GM20431 (cell line): ENCODE measurements around the gene SYT14.
"Not testable (repeated sequence)": the region's sequence is repeated elsewhere in the genome, so short reads cannot be mapped to it uniquely, and the experiment has no call there.

Source experiments
- in situ Hi-C: fragments of 300-500 bp; cut with MseI, MboI; formaldehyde crosslinking; loops from one replicate; pipeline ENCODE4 v1.15.0; 2020; ENCODE audit warnings: low sequenced_read_pairs; ENCODE audit not compliant: unreplicated experiment

SYT14 gene

DNA sequence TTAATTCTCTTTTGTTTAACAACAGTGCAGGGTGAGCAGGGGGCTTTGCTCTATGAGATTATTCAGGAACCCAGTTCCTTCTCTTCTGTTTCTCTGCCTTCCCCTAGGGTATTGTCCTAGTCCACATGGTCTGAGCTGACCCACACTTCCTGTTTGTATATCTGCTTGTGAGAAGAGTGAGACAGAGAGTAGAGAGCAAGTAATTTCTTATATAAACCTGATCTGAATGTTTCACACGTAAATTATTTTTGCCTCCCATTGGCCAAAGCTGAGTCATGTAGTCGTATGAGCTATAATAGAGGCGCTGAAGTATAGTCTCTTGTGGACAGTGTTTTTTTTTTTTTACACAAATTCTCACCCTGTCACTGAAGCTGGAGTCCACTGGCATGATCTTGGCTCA, 160.3 kb downstream of the SYT14 start:
- in situ Hi-C loops, result no loop called here

DNA sequence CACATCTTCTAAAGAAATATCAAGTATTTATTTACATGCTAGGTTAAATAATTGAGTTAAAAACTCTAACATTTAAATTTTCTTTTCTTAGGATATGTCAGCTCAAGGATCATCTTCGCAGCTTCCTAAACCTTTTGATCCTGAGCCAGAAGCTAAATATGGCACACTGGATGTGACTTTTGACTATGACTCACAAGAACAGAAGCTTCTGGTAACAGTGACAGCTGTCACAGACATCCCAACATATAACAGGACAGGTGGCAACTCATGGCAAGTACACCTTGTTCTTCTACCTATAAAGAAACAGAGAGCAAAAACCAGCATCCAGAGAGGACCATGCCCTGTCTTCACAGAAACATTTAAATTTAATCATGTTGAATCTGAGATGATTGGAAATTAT, 161.9 kb downstream of the SYT14 start:
- in situ Hi-C loops, result no loop called here

DNA sequence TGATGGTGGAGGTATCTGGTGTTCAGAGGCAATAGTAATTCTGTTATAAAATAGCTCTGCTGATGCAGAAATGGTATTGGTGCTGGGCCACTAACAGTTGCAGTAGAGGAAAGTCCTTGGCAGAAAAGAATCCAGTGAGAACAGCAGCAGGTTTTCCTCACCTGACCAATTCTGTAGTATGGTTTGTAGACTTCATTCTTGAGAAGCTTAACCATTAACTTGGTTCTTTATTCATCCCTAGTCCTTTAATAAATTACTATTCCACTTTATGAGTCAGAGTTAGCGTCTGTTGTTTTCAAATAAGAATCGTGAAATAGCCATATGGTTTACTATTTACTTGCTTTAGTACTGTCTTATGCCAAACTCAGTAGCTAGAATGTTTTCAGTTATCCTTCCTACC, 166.1 kb downstream of the SYT14 start:
- in situ Hi-C loops, result no loop called here

DNA sequence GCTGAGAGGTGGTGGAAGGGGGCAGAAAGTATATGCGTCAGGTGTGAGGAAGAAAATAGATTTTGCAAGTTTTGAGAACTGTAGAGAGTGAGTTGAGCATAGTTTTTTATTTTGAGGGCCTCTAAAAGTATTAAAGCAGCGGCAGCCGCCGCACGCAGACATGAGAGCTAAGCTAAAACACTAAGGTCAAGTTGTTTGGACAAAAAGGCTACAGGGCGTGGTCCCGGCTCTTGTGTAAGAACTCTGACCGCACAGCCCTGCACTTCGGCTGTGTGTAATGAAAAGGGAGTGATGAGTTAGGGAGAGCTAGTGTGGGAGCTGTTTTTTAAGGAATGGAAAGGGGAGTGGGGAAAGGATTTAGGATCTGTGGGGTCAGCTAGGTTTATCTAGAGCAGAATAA, 174.9 kb downstream of the SYT14 start:
- in situ Hi-C loops, result not testable (repeated sequence)

DNA sequence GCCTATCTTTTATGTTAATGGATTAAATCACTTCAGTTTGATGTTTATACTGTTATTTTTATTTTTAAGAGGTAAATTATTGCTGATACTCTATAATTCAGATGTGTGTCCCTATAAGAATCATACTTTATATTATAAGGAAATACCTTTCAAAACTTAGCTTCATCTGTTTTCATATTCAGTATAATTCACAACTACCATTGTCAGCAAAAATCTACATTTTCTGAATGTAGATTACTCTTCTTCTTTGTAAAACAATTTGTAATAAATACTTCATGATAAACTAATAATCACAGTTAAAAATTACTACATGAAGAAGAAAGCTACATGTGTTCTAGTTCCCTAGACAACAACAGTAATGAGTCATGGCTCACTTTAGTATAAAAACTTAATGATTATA, 179.2 kb downstream of the SYT14 start:
- in situ Hi-C loops, result no loop called here

DNA sequence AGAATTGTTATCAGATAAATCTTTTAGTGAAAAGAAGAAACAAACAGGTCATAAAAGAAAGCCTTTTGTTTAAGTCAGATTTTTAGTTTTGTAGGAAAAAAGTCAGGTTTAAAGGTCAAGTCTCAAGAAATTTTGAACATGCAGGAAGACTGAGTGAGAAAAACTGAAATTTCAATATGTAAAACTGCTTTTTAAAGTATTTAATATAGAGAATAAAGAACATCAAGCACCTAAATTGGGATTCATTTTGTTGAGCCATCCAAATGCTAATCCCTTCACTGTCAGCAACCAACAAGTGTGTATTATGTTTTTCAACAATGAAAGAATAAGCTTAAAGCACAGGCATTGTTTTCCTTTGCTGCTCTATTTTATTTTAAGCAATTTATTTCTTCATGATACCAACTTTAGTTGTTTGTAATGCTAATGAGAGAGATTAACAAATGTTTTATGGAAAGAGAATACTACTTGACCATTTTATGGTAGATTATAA, 179.7 kb downstream of the SYT14 start:
- in situ Hi-C loops, result no loop called here

DNA sequence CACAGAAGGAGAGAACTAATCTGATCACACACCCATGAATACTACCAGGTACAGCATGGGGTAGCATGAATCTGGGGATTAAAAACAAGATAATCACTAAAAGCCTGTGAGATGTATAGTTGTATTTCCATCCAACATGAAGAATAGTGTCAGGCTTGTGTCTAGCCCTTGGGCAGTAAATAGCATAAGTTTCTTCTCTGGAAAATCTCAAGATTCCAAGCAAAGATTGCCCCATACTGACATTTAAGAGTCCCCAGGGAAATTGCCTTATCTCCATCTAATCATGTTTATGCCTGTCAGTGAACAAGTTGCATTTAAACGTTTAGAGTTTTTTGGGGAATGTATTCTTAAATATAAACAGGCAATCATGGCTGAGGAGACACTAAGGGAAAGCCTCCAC, 185.4 kb downstream of the SYT14 start:
- in situ Hi-C loops, result no loop called here

DNA sequence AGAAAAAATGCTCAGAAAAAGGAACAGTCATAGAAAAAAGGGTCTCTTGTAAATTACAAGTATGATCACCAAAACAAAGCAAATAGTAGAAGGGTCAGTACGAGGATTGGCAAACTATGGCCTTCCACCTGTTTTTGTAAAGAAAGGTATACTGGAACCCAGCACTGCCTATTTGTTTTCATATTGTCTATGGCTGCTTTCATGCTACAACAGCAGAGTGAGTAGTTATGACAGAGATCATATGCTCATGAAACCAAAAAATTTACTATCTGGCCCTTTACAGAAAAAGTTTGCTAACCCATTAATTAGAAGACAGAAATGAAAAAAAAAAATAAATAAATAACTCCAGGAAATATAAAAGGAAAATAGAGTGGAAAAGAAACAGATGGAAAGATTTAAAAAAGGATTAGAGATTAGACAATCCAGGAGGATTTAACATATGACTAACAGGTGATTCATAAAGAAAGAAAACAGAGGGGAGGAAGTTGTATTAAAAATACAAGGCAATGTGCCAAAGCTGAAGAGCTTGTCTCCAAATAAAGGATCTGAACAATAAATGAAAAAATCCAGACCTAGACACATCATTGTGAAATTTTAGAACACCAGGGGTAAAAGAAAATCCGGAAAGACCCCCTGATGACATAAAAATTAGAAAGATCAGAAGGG, 186.0 kb downstream of the SYT14 start:
- in situ Hi-C loops, result no loop called here

DNA sequence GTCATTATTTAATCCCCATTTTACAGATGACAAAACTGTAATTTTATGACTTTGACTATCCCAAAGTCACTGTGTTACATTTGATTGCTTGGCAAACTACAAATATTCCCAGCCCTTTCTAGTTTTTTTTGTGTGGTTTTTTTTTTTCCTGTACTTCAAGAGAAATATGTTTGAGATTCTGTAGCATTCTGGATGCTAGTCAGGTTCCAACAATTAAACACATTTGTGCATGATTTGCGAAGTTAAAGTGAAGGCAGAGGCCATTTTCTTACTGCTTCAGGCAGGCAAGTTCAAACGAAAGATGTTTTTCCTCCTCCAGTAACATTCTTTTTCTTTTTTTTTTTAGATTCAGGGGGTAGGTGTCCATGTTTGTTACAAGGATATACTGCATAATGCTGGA, 186.7 kb downstream of the SYT14 start:
- in situ Hi-C loops, result no loop called here

DNA sequence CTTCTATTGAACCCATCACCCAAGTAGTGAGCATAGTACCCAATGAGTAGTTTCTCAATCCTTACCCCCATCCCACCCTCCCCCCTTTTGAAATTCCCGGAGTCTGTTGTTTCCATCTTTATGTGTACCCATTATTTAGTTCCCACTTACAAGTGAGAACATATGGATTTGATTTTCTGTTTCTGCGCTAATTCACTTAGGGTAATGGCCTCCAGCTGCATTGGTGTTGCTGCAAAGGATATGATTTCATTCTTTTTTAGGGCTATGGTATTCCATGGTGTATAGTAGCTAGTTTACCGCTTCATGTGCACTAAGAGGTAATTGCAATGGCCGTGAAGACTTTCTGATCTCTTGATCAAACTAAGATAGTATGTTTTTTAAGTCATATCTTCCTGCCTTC, 187.1 kb downstream of the SYT14 start:
- in situ Hi-C loops, result no loop called here

DNA sequence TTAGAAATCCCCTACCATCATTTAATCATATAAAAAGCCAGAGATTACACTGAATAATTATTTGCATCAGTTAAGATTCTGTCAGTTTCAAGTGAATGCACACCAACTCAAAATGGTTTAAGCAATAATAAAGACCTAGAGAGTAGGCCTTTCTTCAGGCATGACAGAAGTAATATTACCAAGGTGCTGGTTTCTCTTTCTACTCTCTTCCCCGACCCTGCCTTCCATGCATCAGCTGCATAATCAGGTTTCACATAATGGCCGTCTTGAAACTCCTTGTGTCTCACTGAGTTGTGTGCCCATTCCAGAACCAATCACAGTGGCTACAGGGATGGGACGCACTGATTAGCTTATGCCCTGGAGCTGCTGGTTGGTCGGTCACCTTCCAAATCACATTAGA, 191.1 kb downstream of the SYT14 start:
- in situ Hi-C loops, result no loop called here

DNA sequence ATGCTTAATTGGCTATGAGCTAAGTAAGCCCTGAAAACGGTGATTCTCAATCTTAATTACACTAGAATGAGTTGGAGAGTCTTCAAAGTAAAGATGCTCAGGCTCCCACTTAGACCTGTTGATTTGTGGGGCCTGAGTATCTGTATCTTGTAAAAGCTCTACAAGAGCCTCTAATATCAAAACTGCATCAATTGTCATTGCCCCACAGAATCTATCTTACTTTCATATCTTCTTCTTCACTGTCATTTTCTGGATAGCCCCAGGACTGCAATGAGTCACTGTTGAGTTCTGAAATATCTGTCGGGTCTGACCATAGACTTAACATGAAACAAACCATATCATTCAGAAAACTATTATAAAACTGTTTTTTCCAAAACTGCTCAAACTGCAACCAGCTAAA, 191.7 kb downstream of the SYT14 start:
- in situ Hi-C loops, result no loop called here

DNA sequence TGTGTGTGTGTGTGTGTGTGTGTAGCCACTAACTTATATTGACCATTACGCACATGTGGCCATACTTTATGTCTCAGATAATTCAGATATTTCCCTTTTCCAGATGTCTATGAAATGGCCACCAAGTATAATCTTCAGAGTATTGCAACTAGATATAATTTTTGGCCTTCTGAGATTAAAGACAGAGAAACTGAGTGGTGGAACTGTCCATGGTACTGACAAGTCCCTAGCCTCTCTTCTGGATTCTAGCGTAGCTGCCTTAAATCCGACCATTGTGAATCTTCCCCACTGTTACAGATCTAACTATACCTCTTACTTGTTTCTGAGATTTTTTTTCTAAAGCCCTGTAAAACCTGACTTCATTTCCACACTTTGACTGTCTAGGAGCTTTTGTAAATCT, 194.6 kb downstream of the SYT14 start:
- in situ Hi-C loops, result no loop called here

DNA sequence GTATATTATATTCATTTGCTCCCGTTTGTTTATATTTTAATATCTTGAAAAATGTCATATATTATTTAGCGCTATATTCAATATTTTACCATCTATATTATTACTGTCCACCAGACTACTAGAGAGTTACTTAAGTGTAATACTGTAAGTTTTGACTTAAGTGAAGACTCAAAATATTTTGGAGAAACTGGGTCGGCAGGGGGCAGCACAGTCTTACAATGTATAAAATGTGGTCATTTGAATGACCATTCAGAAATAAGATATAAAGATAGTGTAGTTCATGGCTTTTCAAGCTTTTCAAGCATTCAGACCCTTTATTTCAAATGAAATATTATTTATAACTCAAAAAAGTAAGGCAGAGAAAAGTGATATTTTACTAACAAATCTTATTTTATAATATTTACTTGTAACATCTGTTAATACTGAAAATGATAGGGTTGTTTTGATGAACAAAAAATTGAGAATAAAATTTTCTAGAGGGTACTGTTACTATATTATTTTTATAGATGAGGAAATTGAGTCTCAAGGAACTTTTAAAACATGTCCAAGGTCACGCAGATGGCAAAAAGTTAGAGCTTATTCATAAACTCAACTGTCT, 205.5 kb downstream of the SYT14 start:
- in situ Hi-C loops, result loop anchor here (10.0 kb wide), 1 partner anchor 171 kb away; no protein-coding TSS in a partner anchor

DNA sequence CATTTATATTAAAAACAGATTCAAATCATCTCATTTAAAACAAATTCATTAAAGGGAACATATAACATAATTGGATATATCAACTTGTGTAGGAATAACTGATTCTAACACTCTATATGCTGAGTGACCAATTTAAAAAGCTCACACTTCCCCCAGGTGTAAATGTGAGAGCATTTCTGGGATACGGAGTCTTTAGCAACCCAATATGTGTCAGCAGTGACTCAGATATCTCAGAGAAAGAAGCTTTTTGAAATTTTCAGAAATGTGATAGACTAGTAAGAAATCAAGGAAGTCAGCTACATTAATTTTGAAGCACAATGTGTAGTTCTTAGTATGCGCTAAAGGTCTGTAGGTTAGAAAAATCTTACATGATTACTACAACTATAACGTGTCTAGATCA, 206.7 kb downstream of the SYT14 start:
- in situ Hi-C loops, result loop anchor here (10.0 kb wide), 1 partner anchor 170 kb away; no protein-coding TSS in a partner anchor

DNA sequence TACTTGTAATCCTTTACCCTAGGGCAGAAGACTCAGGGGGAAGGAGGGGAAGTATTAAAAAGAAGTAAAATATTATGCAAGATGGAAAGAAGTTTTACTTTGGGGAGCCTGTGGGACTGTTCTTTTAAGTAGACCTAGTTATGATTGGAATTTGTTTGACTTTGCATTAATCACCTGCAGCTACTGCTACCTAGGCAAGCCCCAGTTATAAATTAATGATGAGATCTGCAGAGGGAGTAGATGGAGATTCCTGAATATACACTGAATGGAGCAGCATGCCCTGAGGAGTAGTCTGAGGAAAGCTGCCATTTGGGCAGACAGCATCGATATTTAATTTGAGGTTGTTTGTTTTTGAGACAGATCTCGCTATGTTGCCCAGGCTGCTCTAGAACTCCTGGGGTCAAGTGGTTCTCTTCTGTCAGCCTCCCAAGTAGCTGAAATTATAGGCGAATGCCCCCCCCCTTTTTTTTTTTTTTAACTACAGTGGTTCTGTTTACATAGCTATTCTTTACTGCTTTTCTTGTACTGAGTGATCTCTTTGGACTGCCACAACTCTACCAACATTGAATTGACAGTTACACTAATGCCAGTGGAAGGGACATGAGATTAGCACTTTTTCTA, 213.1 kb downstream of the SYT14 start:
- in situ Hi-C loops, result no loop called here

DNA sequence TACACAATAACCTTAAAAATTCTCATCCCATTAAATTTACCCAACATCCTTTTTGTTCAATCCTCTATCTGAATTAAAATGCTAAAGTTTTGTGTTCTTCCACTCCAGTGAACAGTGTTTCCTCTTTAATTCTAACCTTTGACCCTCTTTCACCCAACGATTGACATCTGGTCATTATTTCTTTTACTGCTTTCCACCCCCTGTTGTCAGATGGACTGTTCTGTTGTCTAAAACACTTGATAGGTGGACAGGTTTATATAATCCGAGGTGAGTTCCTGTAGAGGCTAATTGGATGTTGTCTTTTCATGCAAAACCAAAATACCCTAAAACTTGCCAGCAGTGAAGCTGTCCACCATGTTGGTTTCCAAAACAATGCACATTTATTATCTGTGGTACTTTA, 221.2 kb downstream of the SYT14 start:
- in situ Hi-C loops, result no loop called here

DNA sequence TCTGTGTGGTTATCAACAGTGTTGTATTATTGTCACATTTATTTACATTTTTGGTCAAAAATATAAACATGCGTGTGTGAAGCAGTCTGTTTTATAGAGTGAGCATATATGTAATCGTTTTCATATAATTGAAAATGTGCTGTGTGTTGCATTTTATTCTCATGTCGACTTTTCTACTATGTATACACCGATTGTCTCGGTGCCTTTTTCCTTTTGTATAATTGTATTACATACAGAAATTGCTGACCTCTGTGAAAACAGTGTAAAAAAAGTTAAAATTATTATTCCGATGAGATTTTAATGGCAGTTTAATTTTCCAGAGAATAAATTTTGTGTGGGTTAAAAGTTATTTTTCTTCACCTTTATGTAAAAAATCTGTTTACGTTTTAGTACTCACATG, 232.2 kb downstream of the SYT14 start:
- in situ Hi-C loops, result no loop called here

DNA sequence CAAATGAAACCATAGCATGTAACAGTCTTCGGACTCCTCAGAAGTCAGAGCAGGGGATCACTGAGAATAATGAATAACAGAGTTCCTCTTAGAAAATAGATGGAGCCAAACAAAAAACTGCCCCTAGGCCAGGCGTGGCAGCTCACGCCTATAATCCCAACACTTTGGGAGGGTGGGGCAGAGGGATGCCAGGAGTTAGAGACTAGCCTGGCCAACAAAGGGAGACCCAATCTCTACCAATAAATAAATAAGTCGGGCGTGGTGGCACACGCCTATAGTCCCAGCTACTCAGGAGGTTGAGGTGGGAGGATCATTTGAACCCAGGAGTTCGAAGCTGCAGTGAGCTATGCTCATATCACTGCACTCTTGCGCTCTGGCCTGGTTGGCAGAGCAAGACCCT, 236.1 kb downstream of the SYT14 start:
- in situ Hi-C loops, result no loop called here

DNA sequence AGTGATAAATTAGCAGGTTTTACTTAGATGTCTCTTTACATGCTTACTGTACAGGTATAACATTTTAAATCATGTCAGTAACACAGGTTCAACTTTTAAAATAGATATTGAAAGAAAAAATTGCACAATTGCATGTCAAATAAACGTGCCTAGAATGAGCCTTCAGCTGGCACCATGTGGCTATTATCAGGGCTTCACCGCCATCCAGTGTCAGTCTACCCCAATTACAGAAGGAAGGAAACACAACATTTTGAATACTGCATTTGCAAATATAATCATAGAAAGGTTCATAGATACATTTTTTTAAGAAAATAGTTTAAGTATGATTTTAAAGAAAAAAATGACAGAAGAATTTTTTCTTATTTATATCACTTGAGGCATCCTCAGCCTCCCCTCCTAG, 247.0 kb downstream of the SYT14 start:
- in situ Hi-C loops, result no loop called here

DNA sequence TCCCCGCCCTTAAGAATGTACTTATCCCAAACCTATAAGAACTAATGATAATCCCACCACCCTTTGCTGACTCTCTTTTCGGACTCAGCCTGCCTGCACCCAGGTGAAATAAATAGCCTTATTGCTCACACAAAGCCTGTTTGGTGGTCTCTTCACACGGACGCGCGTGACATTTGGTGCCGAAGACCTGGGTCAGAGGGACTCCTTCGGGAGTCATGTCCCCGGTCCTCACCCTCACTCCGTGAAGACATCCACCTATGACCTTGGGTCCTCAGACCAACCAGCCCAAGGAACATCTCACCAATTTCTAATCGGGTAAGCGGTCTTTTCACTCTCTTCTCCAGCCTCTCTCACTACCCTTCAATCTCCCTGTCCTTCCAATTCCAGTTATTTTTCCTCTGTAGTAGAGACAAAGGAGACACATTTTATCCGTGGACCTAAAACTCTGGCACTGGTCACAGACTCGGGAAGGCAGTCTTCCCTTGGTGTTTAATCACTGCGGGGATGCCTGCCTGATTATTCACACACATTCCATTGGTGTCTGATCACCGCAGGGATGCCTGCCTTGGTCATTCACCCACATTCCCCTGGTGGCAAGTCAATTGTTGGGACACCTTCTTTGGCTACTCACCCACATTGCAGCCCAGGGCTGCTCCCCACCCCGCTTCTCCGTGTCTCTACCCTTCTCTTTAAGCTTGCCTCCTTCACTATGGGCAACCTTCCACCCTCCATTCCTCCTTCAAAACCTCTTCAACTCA, 250.0 kb downstream of the SYT14 start:
- in situ Hi-C loops, result not testable (repeated sequence)
